COLO829 (cell line): Measurements from ENCODE around the gene LHCGR.
"Not testable (repeated sequence)": the region's sequence is repeated elsewhere in the genome, so short reads cannot be mapped to it uniquely, and the experiment has no call there.

Experiments used
- DNase-seq: peaks from one replicate; pipeline ENCODE4 v3.0.0; 2012; ENCODE audit warnings: low spot score

Gene LHCGR

GRCh38 chr2:48747319-48747718 is 8.2 kb downstream of the LHCGR start:
- no peak for DNase-seq

GRCh38 chr2:48739236-48739635 is 16.3 kb downstream of the LHCGR start:
- not testable (repeated sequence) for DNase-seq

GRCh38 chr2:48738806-48739205 is 16.7 kb downstream of the LHCGR start:
- DNase-seq, result peak; percentile 35

- DNase-seq, result no peak
These were observed 19.3 kb downstream of the LHCGR start for GRCh38 chr2:48736251-48736650.

DNA sequence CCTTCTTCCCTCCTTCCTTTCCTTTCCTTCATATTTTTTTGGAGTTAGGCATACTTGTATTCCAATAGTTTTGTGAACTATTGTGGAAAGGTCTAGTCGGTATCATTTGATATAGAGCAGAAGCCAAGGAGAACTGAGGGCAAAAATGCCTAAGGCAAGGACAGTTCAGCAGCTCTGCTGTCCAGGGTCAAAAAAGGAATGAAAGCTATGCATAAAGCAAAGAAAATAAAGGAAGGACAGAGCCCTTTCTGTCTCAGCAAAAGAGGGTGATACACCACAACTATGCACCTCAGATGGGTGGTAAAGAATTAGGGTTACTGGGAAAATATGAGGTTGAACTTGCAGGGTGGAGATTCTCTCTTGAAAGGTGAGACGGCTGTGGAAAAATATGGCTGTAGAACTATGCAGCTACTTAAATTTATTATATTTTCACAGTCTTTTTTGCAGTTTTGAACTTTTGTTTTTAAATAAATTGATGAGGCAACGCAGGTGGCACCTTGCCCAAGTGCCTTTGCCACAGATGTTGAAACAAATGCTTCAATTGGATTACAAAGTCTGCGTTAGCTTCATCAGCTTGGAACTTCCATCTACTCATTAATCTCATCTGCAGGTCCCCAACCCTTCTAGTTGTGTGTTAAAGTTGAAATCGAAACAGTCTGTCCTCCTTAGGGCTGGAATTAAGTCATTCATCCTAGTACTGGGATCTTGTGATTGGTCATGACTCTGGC is 20.8 kb downstream of the LHCGR start:
- DNase-seq, result peak; percentile 20

- DNase-seq, result no peak
These were observed 22.4 kb downstream of the LHCGR start for GRCh38 chr2:48733067-48733503.

DNA sequence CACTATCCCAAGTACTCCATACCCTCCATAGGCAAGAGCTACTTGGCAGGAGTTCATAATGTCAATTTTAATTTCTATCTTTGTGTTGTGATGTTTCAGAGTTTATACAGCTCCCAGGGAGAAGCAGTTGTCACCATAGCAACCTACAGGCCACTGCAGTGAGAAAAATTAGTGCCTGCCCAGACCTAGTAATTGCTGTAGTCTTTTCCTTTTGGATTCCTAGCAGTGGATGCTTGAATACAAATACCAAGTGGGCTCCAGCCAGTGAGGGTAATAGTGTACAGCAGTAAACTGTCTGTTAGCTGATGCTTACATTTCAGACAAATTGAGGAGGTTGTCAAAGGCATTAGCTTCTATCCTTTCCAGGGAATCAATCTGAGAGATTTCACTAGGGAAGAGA is 26.7 kb downstream of the LHCGR start:
- no peak for DNase-seq

- DNase-seq, result no peak
These were observed 27.2 kb downstream of the LHCGR start for GRCh38 chr2:48728295-48728694.

DNA sequence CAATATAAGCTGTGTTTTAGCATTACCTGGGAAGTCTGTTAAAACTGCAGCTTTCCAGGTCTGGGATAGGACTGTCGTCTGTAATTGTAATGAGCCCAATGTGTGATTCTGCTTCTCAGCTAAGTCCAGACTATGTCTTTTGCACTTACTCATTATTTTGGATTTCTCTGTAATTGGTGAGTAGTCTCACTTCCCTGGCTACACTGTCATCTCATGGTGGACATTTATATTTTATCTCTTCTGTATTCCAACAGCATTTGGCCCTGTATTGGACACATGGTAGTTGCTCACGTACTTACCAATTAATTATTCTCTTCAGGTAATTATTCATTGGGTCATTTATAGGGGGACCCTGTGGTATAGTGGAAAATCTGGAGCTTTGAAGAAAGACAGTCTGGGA is 28.0 kb downstream of the LHCGR start:
- no peak for DNase-seq

DNA sequence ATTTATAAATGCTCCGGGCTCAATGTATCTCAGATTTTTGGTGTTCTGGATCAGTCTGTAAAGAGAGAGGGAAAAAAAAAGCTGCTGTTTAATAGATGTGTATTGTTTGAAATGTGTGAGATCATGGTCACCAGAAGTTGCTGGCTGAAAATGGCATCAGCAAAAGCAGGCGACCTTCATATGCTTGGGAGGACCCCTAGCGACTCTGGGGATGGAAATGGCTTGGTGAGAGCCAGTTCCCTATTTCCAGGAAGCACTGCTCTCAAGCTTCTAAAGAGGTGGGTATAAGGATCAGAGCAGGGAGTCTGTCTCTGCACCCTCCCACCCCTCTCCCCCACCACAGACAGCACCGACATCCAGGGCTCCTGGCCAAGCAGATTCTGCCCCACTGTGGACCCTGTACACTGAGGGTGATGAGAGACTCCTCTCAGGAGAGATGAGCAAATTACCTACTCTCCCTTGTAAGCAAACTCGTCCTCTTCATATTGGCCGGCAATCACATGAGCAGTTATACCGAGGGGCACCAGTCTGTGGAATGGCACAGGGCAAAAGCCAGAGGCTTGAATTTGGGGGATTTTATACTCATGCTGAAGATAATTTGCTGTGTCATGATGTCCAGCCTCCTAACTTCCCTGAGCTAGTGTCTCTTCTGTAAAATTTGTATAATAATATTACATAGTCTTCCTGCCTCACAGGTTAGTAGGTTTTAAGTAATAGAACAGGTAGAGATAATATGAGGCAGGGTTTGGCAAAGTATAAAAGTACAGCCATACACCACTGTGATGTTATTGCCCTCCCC is 29.6 kb downstream of the LHCGR start:
- no peak for DNase-seq

GRCh38 chr2:48724278-48724677 is 31.2 kb downstream of the LHCGR start:
- no peak for DNase-seq

DNA sequence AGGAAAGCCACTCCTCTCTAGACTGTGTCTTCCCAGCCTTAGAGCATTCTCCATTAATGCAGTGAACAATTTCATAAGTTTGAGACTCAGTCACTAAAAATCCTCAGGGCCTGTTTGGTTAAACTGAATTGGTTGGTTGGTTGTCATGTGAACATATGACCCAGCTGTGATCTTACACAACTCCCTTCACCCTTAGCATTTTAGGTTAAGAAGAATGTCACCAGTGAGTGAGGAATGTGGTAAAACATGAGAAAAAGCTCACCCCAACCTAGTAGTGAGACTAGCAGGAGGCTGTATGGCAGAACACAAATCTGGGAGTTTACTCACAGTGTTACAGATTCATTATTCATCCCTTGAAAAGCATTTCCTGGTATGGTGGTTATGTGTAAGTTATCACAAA is 32.4 kb downstream of the LHCGR start:
- DNase-seq, result no peak

DNA sequence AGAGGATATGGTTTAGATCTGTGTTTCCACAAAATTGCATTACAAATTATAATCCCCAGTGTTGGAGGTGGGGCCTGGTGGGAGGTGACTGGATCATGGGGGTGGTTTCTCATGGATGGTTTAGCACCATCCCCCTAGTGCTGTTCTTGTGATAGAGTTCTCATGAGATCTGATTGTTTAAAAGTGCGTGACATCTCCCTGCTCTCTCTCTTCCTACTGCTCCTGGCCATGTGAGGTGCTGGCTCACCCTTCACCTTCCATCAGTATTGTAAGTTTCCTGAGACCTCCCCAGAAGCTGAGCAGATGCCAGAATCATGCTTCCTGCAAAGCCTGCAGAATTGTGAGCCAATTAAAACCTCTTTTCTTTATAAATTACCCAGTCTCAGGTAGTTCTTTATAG is 33.1 kb downstream of the LHCGR start:
- no peak for DNase-seq

DNA sequence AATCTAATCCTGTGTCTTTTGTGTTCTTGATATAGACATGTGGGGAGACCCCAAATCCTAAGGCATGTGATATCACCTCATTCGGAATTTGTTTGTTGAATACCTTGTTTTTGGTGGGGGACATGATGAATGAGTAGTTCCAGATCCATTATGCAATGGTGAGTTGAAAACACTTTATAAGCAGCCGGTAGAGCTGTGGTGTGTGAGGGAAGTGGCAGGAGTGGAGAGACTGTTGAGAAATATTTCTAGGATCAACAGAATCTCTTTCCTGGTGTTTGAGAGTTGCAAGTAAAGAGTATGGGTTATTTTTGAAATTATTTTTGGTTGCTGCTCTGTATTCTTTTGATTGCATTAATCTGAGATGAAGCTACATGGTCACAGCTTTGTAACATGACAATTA is 34.4 kb downstream of the LHCGR start:
- no peak for DNase-seq

GRCh38 chr2:48719480-48720177 is 35.9 kb downstream of the LHCGR start:
- peak; percentile 53 for DNase-seq

DNA sequence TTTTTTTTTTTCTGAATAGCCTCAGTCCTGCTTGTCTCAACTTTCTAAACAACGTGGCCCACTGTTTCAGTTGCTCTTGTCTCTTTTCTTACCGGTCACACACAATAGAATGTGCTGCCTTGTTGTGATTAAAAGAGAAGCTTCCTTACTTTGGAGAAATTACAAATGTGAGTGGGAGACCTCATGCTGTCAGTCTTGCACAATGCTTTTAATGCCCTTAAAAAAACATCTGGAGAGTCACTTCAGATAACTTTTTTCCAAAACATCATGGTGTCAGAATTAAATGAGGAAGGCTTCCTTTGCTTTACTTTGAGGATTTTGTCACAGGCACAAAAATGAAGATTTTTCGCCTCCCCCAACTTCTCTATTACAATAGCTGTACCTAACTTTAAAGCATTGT is 37.7 kb downstream of the LHCGR start:
- DNase-seq, result no peak

- DNase-seq, result no peak
These were observed 39.6 kb downstream of the LHCGR start for GRCh38 chr2:48715956-48716355.

DNA sequence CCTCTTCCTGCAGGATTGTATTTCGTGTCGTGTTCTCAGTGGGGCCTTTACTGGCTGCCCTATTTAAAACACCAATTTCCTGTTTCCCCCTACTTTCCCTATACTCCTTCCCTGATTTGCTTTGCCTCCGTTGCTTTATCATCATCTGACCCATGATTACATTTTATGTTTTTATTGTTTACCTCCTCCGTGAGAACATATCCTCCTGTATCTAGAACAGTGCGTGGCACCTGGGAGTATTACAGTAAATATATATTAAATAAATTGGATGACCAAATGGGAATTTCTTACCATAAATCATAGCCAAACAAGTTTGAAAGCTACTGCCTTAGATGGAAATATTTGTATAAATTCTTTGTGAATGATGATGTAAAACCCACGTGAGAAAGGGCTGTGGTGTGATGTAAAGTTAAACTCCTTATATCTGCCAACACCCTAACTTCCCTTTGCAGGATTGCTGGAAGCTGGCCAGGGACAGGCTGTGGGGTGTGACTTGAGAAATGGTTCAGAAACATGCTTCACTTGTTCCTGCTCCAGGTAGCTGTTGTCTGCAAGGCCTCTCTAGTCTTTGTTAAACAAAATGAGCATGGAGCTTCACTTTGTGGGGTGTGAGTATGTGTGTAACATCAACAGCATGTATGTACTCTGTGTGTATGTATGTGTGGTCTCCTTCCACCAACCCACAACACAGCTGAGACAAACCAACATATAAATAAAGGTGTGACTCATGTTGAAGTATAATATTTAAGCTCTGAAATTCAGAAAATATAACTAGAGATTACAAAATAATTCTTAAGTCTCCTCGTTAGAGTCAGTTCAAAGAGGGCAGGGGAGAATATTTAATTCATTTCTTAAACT is 40.3 kb downstream of the LHCGR start:
- no peak for DNase-seq

- no peak for DNase-seq
These were observed 41.3 kb downstream of the LHCGR start for GRCh38 chr2:48714245-48714644.

- DNase-seq, result no peak
These were observed 41.9 kb downstream of the LHCGR start for GRCh38 chr2:48713647-48714046.

GRCh38 chr2:48712151-48712550 is 43.4 kb downstream of the LHCGR start:
- no peak for DNase-seq

DNA sequence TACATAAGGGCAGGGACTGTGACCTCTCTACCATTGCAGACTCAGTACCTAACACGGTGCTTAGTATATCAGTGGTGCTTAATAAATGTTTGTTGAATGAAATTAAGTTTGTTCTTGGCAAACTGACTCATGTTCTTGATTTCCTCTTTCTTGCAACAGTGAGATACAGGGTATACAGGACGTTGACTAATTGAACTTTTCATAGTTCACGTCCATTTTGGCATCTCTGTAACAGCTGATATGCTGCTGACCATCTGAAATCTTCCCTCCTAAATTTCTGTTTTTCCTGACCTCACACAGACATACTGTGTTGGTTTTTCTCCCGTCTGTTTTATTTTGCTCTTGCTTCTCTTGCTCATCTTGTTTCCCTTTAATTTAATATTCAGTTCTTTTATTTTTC is 44.2 kb downstream of the LHCGR start:
- DNase-seq, result no peak
